ENCODE measurements around the gene LBHD2. TPM values are rescaled to one million over a fixed set of nuclear protein-coding genes. Genes with fewer than 3 reads are reported as not detected.

The LBHD2 gene
- total RNA-seq, 1 donor from 2014 or later, result not detected

DNA sequence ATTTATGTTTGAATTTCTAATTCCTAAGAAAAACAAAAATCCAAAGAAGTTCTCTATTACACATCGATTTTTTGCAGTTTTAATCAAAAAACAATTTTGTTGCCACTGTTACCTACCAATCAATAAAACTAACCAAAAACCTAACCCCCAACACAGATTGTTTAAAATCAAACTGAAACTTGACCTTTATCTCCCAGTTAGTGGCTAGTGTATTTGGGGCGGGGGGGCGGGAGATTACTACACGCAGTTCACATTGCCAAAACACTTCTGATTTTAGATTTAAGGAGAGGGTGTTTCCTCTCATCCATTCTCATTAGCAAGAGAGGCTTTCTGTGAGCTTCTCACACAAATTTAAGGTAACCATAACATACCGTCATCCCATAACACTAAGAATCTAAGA is 33.1 kb upstream of the LBHD2 start:
- H3K4me1 Mint-ChIP-seq (ENCODE audit: low read depth, unreplicated experiment), result peaks cover 14% of the 10 kb centered on the region
- H3K4me3 Mint-ChIP-seq (ENCODE audit: unreplicated experiment), result no peak overlapping the region

GRCh38 chr14:103052407-103052806 is 31.6 kb upstream of the LBHD2 start:
- no peak for DNase-seq
- TF ChIP-seq CTCF (IDR thresholded peaks at IDR 0.05; ENCODE audit: partially characterized antibody, unreplicated experiment), result no peak
- Mint-ChIP-seq H3K36me3 (ENCODE audit: unreplicated experiment) (no peaks in the 10 kb centered on the region), H3K4me1 (ENCODE audit: low read depth, unreplicated experiment) (peaks cover 12% of the 10 kb centered on the region), H3K27me3 (ENCODE audit: unreplicated experiment) (peaks cover 4% of the 10 kb centered on the region), H3K4me3 (ENCODE audit: unreplicated experiment) (no peak overlapping the region), H3K9me3 (ENCODE audit: unreplicated experiment) (peaks cover 5% of the 10 kb centered on the region), H3K27ac (ENCODE audit: unreplicated experiment) (no peak overlapping the region)

More for the DNA sequence above, 33.1 kb upstream of the LBHD2 start:
- TF ChIP-seq CTCF (IDR thresholded peaks at IDR 0.05; ENCODE audit: partially characterized antibody, unreplicated experiment), result no peak
- H3K27me3 Mint-ChIP-seq (ENCODE audit: unreplicated experiment), result peaks cover 3% of the 10 kb centered on the region
- H3K9me3 Mint-ChIP-seq (ENCODE audit: unreplicated experiment), result peaks cover 4% of the 10 kb centered on the region
- H3K27ac Mint-ChIP-seq (ENCODE audit: unreplicated experiment), result no peak overlapping the region
- H3K36me3 Mint-ChIP-seq (ENCODE audit: unreplicated experiment), result no peaks in the 10 kb centered on the region
- no peak for DNase-seq

DNA sequence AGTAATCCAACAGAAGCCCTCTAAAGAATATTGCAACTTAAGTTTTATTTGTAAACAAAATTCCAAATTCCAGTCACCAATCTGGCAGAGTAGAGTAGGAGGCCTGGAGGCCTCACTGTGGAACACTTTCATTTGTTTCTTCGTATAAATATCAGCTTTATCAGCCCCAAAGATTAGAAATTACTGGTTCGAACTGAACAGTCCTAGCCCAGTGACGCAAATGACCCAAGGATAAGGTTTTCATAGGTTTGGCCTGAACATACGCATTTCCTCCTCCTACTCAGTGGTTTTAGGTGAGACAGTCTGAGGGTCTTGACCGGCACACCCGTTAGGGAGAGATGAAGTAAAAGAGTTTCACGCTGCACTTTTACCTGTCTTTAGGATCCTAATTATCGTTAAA is 28.3 kb upstream of the LBHD2 start:
- H3K27ac Mint-ChIP-seq (ENCODE audit: unreplicated experiment), result peak overlapping the region; percentile 81
- H3K4me3 Mint-ChIP-seq (ENCODE audit: unreplicated experiment), result peak overlapping the region; percentile 94
- no peaks in the 10 kb centered on the region for H3K36me3 Mint-ChIP-seq (ENCODE audit: unreplicated experiment)
- peaks cover 5% of the 10 kb centered on the region for H3K9me3 Mint-ChIP-seq (ENCODE audit: unreplicated experiment)
- no peak for DNase-seq
- no peak for TF ChIP-seq CTCF (IDR thresholded peaks at IDR 0.05; ENCODE audit: partially characterized antibody, unreplicated experiment)
- peaks cover 7% of the 10 kb centered on the region for H3K27me3 Mint-ChIP-seq (ENCODE audit: unreplicated experiment)
- H3K4me1 Mint-ChIP-seq (ENCODE audit: low read depth, unreplicated experiment), result peaks cover 16% of the 10 kb centered on the region

DNA sequence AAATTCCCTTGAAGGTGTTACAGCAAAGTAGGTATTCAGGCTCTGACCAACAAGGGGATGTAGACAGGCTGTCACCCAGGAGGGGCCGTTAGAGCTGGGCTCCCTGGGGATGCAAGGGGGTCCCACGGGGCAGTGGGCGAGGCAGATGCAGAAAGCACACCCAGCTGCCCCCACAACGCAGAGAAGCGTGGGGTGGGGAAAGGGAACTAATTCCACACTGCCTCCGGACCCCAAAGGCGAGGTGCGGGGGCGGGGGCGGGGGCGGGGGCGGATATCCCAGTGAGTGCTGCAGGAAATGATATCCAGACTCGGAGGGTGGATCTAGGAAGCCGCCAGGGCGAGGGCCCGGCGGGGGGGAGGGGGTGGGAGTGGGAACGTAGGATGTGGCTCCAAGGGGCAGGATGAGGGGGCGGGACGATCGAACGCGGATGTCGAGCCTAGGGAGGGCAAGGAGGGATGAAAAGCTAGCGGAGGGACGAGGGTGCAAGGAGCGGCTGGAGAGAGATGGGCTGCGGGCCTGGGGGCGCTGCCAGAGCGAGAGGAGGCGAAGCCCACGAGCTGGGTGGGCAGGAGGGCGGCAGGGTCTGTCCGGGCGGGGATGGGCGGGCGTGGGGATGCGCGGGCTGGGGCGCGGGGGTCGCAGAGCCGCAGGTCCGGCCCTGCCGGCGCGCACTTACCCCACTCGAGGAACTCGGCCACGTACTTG is 27.5 kb upstream of the LBHD2 start:
- peak; percentile 84 for DNase-seq
- peak overlapping the region; percentile 94 for H3K27ac Mint-ChIP-seq (ENCODE audit: unreplicated experiment)
- no peaks in the 10 kb centered on the region for H3K36me3 Mint-ChIP-seq (ENCODE audit: unreplicated experiment)
- H3K4me1 Mint-ChIP-seq (ENCODE audit: low read depth, unreplicated experiment), result peaks cover 16% of the 10 kb centered on the region
- no peak for TF ChIP-seq CTCF (IDR thresholded peaks at IDR 0.05; ENCODE audit: partially characterized antibody, unreplicated experiment)
- peak overlapping the region; percentile 94 for H3K4me3 Mint-ChIP-seq (ENCODE audit: unreplicated experiment)
- H3K9me3 Mint-ChIP-seq (ENCODE audit: unreplicated experiment), result peaks cover 5% of the 10 kb centered on the region
- peaks cover 7% of the 10 kb centered on the region for H3K27me3 Mint-ChIP-seq (ENCODE audit: unreplicated experiment)

DNA sequence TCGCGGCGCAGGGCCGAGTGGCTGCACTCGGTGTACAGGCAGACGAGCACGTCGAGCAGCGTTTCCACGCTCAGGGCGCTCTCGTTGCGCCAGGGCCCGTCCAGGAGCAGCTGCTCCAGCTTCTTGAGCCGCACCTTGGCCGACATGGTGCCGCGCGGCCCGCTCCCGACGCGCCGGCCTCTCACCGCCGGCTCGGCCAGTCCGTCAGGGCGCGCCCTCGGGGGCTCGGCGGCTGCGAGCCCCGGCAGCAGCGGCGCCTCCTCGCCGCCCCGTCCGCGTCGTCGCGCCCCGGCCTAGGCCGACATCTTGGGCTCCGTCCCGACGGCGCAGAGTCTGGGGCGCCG is 27.0 kb upstream of the LBHD2 start:
- Mint-ChIP-seq H3K36me3 (ENCODE audit: unreplicated experiment) (no peaks in the 10 kb centered on the region), H3K27me3 (ENCODE audit: unreplicated experiment) (peaks cover 7% of the 10 kb centered on the region), H3K4me3 (ENCODE audit: unreplicated experiment) (no peak overlapping the region), H3K27ac (ENCODE audit: unreplicated experiment) (no peak overlapping the region), H3K9me3 (ENCODE audit: unreplicated experiment) (peaks cover 5% of the 10 kb centered on the region), H3K4me1 (ENCODE audit: low read depth, unreplicated experiment) (peaks cover 16% of the 10 kb centered on the region)
- TF ChIP-seq CTCF (IDR thresholded peaks at IDR 0.05; ENCODE audit: partially characterized antibody, unreplicated experiment), result no peak
- peak; percentile 53 for DNase-seq

Measured in glutamatergic neuron (in vitro differentiated cells).